Astrocyte of the spinal cord (primary cell): Measurements from ENCODE around the gene LGALS1.
A peak's percentile ranks its signal among the peaks of the same experiment; 100 is the strongest.

Source experiments
- DNase-seq: peaks from one replicate; pipeline ENCODE4 v3.0.0; 2011; ENCODE audit warnings: low read depth, low spot score
- H3K4me3 ChIP-seq: 2 replicates; pipeline ENCODE4 v1.5.1; 2011; ENCODE audit warnings: low read depth, mild to moderate bottlenecking, low read length, moderate library complexity
- in situ Hi-C: cut with HindIII; loops from 2 replicates; pipeline ENCODE4 v1.10.0; 2017; ENCODE audit warnings: low sequenced_read_pairs
- TF ChIP-seq, protein P1 (sequence below): IDR thresholded peaks from 2 replicates; pipeline ENCODE4 v1.5.1; 2012; ENCODE audit warnings: low read depth, mild to moderate bottlenecking, low read length, inconsistent platforms

Gene LGALS1

GRCh38 chr22:37639070-37639760 lies 36.2 kb upstream of the LGALS1 start, which contains the start of gene SH3BP1:
Gene SH3BP1 (plus strand): TSS chr22:37639669. CDS start chr22:37639788, 119 bp downstream.
- TF ChIP-seq, protein P1, sequence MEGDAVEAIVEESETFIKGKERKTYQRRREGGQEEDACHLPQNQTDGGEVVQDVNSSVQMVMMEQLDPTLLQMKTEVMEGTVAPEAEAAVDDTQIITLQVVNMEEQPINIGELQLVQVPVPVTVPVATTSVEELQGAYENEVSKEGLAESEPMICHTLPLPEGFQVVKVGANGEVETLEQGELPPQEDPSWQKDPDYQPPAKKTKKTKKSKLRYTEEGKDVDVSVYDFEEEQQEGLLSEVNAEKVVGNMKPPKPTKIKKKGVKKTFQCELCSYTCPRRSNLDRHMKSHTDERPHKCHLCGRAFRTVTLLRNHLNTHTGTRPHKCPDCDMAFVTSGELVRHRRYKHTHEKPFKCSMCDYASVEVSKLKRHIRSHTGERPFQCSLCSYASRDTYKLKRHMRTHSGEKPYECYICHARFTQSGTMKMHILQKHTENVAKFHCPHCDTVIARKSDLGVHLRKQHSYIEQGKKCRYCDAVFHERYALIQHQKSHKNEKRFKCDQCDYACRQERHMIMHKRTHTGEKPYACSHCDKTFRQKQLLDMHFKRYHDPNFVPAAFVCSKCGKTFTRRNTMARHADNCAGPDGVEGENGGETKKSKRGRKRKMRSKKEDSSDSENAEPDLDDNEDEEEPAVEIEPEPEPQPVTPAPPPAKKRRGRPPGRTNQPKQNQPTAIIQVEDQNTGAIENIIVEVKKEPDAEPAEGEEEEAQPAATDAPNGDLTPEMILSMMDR, result no peak
- in situ Hi-C loops, result no loop called here

GRCh38 chr22:37639771-37640590 lies 35.5 kb upstream of the LGALS1 start:
- in situ Hi-C loops, result no loop called here
- TF ChIP-seq, protein P1, result no peak
- DNase-seq, result no peak
- peak overlapping the region; percentile 60 for H3K4me3 ChIP-seq

More at GRCh38 chr22:37639070-37639760, 36.2 kb upstream of the LGALS1 start, which contains the start of gene SH3BP1:
- no peak for DNase-seq
- peak within 1 kb of the TSS; percentile 60 for H3K4me3 ChIP-seq

GRCh38 chr22:37640591-37641560 lies 34.6 kb upstream of the LGALS1 start:
- peak overlapping the region; percentile 60 for H3K4me3 ChIP-seq
- TF ChIP-seq, protein P1, result no peak
- in situ Hi-C loops, result no loop called here
- no peak for DNase-seq

DNA sequence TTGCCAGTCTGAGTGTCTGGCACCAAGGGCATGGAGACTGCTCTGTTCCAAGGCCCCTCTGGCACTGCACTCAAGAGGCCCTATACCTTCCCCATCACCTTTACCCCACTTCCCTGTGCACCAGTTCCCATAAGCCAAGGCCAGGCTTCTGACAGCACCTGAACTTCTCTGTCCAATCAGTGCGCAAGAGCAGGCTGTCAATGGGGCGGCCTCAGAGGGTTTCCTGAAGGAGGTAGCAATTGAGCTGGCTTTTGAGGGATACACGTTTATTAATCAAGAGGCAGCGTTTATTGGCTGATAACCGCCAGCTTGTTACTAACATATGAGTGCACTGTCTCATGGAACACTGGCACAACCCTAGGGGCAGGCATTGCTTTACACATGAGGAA lies 33.9 kb upstream of the LGALS1 start:
- DNase-seq, result no peak
- in situ Hi-C loops, result no loop called here
- no peak overlapping the region for H3K4me3 ChIP-seq
- TF ChIP-seq, protein P1, result no peak

GRCh38 chr22:37643225-37643847 lies 32.1 kb upstream of the LGALS1 start:
- in situ Hi-C loops, result no loop called here
- TF ChIP-seq, protein P1, result peak; percentile 97
- no peak overlapping the region for H3K4me3 ChIP-seq
- peak; percentile 62 for DNase-seq
